HCT116 (cell line): Measurements from ENCODE around the gene MYOF. TPM values are rescaled to one million over a fixed set of nuclear protein-coding genes. Genes with fewer than 3 reads are reported as not detected.

Experiments used
- ATAC-seq: fragments of 200-7000 bp; cut with Tn5 transposase; 2 replicates; pipeline ENCODE4 v1.9.1; 2020; ENCODE audit warnings: mild to moderate bottlenecking, moderate library complexity
- BruUV-seq: library from RNA; stranded (reverse); fragments of 400-500 nt; replicated peaks from 2 replicates; lab custom pipeline; 2021; lab: Mats Ljungman, UMichigan
- CTCF ChIA-PET: fragments of 300-600 bp; sonication (Branson Sonifier 250); formaldehyde crosslinking; loops from one replicate; lab custom pipeline; 2021; ENCODE audit warnings: antibody characterized with exemption; lab: Charles Lee
- POLR2A ChIA-PET: fragments of 300-600, 350-600 bp; sonication (Branson Sonifier 250); formaldehyde crosslinking; loops from one replicate; lab custom pipeline; 2021; ENCODE audit warnings: antibody characterized with exemption; lab: Charles Lee
- RAD21 ChIA-PET, 2 experiments: fragments of 300-600 bp; sonication (Branson Sonifier 250); formaldehyde crosslinking; loops; one replicate each; lab custom pipeline; 2023; ENCODE audit warnings: low total read pairs in 2 of 2; ENCODE audit not compliant: uncharacterized antibody in 2 of 2, unreplicated experiment in 2 of 2, low non-redundant PET in 1 of 2; lab: Charles Lee
- DNase-seq: peaks from one replicate; pipeline ENCODE4 v3.0.0-alpha.2; 2010; ENCODE audit warnings: low read depth, low spot score
- H2AFZ ChIP-seq: fragments of 200-600 bp; shearing (Covaris generic), sonication (generic); 2 replicates; pipeline ENCODE4 v1.6.1; 2017; ENCODE audit warnings: low read depth, mixed run types, mixed read lengths, antibody characterized with exemption, low read length; ENCODE audit not compliant: poor library complexity, severe bottlenecking
- H3K27ac ChIP-seq: 2 replicates; pipeline ENCODE4 v1.5.1; 2012; ENCODE audit warnings: low read depth, low read length
- H3K27me3 ChIP-seq: fragments of 200-600 bp; sonication (generic); 2 replicates; pipeline ENCODE4 v1.6.1; 2016; ENCODE audit warnings: mixed run types, low read length, mixed read lengths; ENCODE audit not compliant: insufficient read depth
- H3K36me3 ChIP-seq, 2 experiments: fragments of 200-500 bp in 1 of 2; fragments of 200-600 bp in 1 of 2; sonication (Bioruptor generic) in 1 of 2; sonication (generic) in 1 of 2; 2 replicates each; pipeline versions ENCODE4 v1.5.1 to v1.6.1; 2014 to 2016; ENCODE audit warnings: low read length in 2 of 2, inconsistent platforms in 1 of 2, mixed read lengths in 1 of 2, mixed run types in 1 of 2; ENCODE audit not compliant: insufficient read depth in 2 of 2, control insufficient read depth in 1 of 2
- H3K4me1 ChIP-seq, 2 experiments: fragments of 200-600 bp in 1 of 2; sonication (generic) in 1 of 2; 2 replicates each; pipeline versions ENCODE4 v1.5.1 to v1.6.1; 2012 to 2017; ENCODE audit warnings: low read length in 2 of 2, inconsistent platforms in 1 of 2, mild to moderate bottlenecking in 1 of 2, mixed read lengths in 1 of 2, mixed run types in 1 of 2, moderate library complexity in 1 of 2; ENCODE audit not compliant: insufficient read depth in 2 of 2, control insufficient read depth in 1 of 2
- H3K4me2 ChIP-seq: fragments of 200-600 bp; sonication (generic); 2 replicates; pipeline ENCODE4 v1.6.1; 2017; ENCODE audit warnings: mixed run types, low read length, mixed read lengths
- H3K4me3 ChIP-seq, 2 experiments: fragments of 200-600 bp in 1 of 2; sonication (generic) in 1 of 2; replicated peaks in 1 of 2; 2 replicates each; pipeline ENCODE4 v1.5.1; 2011 to 2016; ENCODE audit warnings: low read length in 2 of 2, control low read depth in 1 of 2, low read depth in 1 of 2, mild to moderate bottlenecking in 1 of 2, mixed read lengths in 1 of 2, mixed run types in 1 of 2
- H3K79me2 ChIP-seq: fragments of 200-600 bp; sonication (generic); 2 replicates; pipeline ENCODE4 v1.6.1; 2017; ENCODE audit warnings: mild to moderate bottlenecking, mixed run types, low read length, moderate library complexity, mixed read lengths; ENCODE audit not compliant: insufficient read depth
- H3K9ac ChIP-seq: fragments of 200-600 bp; sonication (generic); 2 replicates; pipeline ENCODE4 v1.6.1; 2016; ENCODE audit warnings: low read length, mixed read lengths
- H3K9me2 ChIP-seq: fragments of 200-600 bp; sonication (generic), shearing (Covaris generic); 2 replicates; pipeline ENCODE4 v1.6.1; 2017; ENCODE audit warnings: mixed run types, mild to moderate bottlenecking, moderate library complexity; ENCODE audit not compliant: insufficient read depth
- H3K9me3 ChIP-seq, 2 experiments: fragments of 200-500 bp in 1 of 2; fragments of 200-600 bp in 1 of 2; sonication (Bioruptor generic) in 1 of 2; sonication (generic) in 1 of 2; 2 replicates each; pipeline ENCODE4 v1.6.1; 2014 to 2017; ENCODE audit warnings: low read length in 2 of 2, mixed read lengths in 2 of 2, inconsistent platforms in 1 of 2, low read depth in 1 of 2, mild to moderate bottlenecking in 1 of 2, mixed run types in 1 of 2, moderate library complexity in 1 of 2; ENCODE audit not compliant: control insufficient read depth in 1 of 2, insufficient read depth in 1 of 2
- H4K20me1 ChIP-seq: fragments of 200-600 bp; sonication (generic), shearing (Covaris generic); 2 replicates; pipeline ENCODE4 v1.6.1; 2017; ENCODE audit warnings: mixed run types, mild to moderate bottlenecking, moderate library complexity; ENCODE audit not compliant: insufficient read depth
- ATF3 ChIP-seq: IDR thresholded peaks from 2 replicates; pipeline ENCODE4 v1.6.1; 2012
- CBX3 ChIP-seq: IDR thresholded peaks from 2 replicates; pipeline ENCODE4 v1.6.1; 2012; ENCODE audit warnings: low read depth
- CEBPB ChIP-seq: IDR thresholded peaks from 2 replicates; pipeline ENCODE4 v1.6.1; 2012; ENCODE audit warnings: low read depth
- CTCF ChIP-seq, 3 experiments: fragments of 200-600 bp in 1 of 3; sonication (generic) in 1 of 3; IDR thresholded peaks in 2 of 3; conservative IDR thresholded peaks in 1 of 3; 2 replicates each; pipeline ENCODE4 v1.5.1; 2012 to 2017; ENCODE audit warnings: low read depth in 2 of 3, low read length in 2 of 3, antibody characterized with exemption in 1 of 3, borderline replicate concordance in 1 of 3, control low read depth in 1 of 3, mild to moderate bottlenecking in 1 of 3, mixed read lengths in 1 of 3, mixed run types in 1 of 3, moderate library complexity in 1 of 3; ENCODE audit not compliant: insufficient read depth in 1 of 3
- EGR1 ChIP-seq: IDR thresholded peaks from 2 replicates; pipeline ENCODE4 v1.6.1; 2012; ENCODE audit warnings: low read depth
- EZH2 ChIP-seq: fragments of 200-600 bp; sonication (generic); IDR thresholded peaks from 2 replicates; pipeline ENCODE4 v1.6.1; 2017; ENCODE audit warnings: antibody characterized with exemption, mixed run types
- EZH2phosphoT487 ChIP-seq: fragments of 200-600 bp; IDR thresholded peaks from 2 replicates; pipeline ENCODE4 v1.6.1; 2018; ENCODE audit warnings: antibody characterized with exemption, borderline replicate concordance
- FOSL1 ChIP-seq: IDR thresholded peaks from 2 replicates; pipeline ENCODE4 v1.6.1; 2012; ENCODE audit warnings: low read depth
- JUND ChIP-seq: IDR thresholded peaks from 2 replicates; pipeline ENCODE4 v1.6.1; 2012
- POLR2AphosphoS5 ChIP-seq: IDR thresholded peaks from 2 replicates; pipeline ENCODE4 v1.6.1; 2011; ENCODE audit warnings: mild to moderate bottlenecking, low read depth, low read length, moderate library complexity
- RAD21 ChIP-seq: IDR thresholded peaks from 2 replicates; pipeline ENCODE4 v1.6.1; 2012; ENCODE audit warnings: low read depth, mild to moderate bottlenecking
- REST ChIP-seq: IDR thresholded peaks from 2 replicates; pipeline ENCODE4 v1.6.1; 2012; ENCODE audit warnings: low read depth
- SIN3A ChIP-seq: IDR thresholded peaks from 2 replicates; pipeline ENCODE4 v1.6.1; 2012; ENCODE audit warnings: low read depth
- SRF ChIP-seq: IDR thresholded peaks from 2 replicates; pipeline ENCODE4 v1.6.1; 2012; ENCODE audit warnings: low read depth
- YY1 ChIP-seq: IDR thresholded peaks from 2 replicates; pipeline ENCODE4 v1.6.1; 2011; ENCODE audit warnings: low read length, low read depth, moderate library complexity, mild to moderate bottlenecking; ENCODE audit not compliant: insufficient replicate concordance; ENCODE audit errors: extremely low read depth
- ZFX ChIP-seq: fragments of 450-650 bp; IDR thresholded peaks from 2 replicates; pipeline ENCODE4 v1.6.1; 2017
- intact Hi-C: fragments of 100-400 bp; cut with micrococcal nuclease; formaldehyde crosslinking; loops from 2 replicates; pipeline ENCODE4 v1.10.0; 2022
- total RNA-seq: library from RNA; stranded (reverse); gene quantifications from one replicate; pipeline ENCODE4 v1.2.1, GENCODE V29; 2021; ENCODE audit not compliant: unreplicated experiment

MYOF gene
- total RNA-seq, 1 experiment from 2014 or later = 250 TPM

GRCh38 chr10:93342366-93342765 is 139.8 kb downstream of the MYOF start:
- H3K4me2 ChIP-seq = no peak overlapping the region
- no TSS peak for BruUV-seq
- no peak overlapping the region for H2AFZ ChIP-seq
- H3K27me3 ChIP-seq = no peaks in the 10 kb centered on the region
- no peak overlapping the region for H3K27ac ChIP-seq
- no peak overlapping the region for H3K9ac ChIP-seq
- no peak for DNase-seq
- H3K9me3 ChIP-seq = no peaks in the 10 kb centered on the region
- no peak overlapping the region for H3K4me3 ChIP-seq
- POLR2A ChIA-PET = no interaction called here
- RAD21 ChIA-PET = no interaction called here
- H3K36me3 ChIP-seq = peaks cover 55 to 84% of the 10 kb centered on the region in 2 experiments
- ATAC-seq = no peak
- H3K4me1 ChIP-seq = peaks cover 0 to 4% of the 10 kb centered on the region in 2 experiments; a peak in 1 of 4 replicates
- TF ChIP-seq YY1 (no peak), FOSL1 (no peak), CTCF (IDR thresholded peaks at IDR 0.05 in 2 of 3, conservative IDR thresholded peaks at IDR 0.05 in 1 of 3; ENCODE audit: borderline replicate concordance in 1 of 3, insufficient read depth in 1 of 3, low read depth in 2 of 3, low read length in 2 of 3) (no peak), EZH2phosphoT487 (no peak), EZH2 (no peak), SRF (no peak), POLR2AphosphoS5 (no peak)
- H3K9me2 ChIP-seq = no peaks in the 10 kb centered on the region
- CTCF ChIA-PET = no interaction called here
- intact Hi-C loops = no loop called here
- H3K79me2 ChIP-seq = no peaks in the 10 kb centered on the region; the same call in 1 of the 2 replicates
- H4K20me1 ChIP-seq = no peaks in the 10 kb centered on the region

- POLR2A ChIA-PET = no interaction called here
- no peak for DNase-seq
- Histone ChIP-seq H4K20me1 (0 out of 2 replicates have a peak, but pooled peaks cover 3% of the 10 kb centered on the region), H3K27me3 (no peaks in the 10 kb centered on the region), H2AFZ (no peak overlapping the region), H3K9ac (no peak overlapping the region), H3K4me3 (no peak overlapping the region), H3K27ac (no peak overlapping the region), H3K4me1 (peaks cover 21 to 44% of the 10 kb centered on the region in 2 experiments), H3K36me3 (peaks cover 42 to 72% of the 10 kb centered on the region in 2 experiments; a peak in 3 of 4 replicates), H3K79me2 (no peaks in the 10 kb centered on the region), H3K9me3 (no peaks in the 10 kb centered on the region), H3K9me2 (no peaks in the 10 kb centered on the region), H3K4me2 (no peak overlapping the region)
- ATAC-seq = no peak
- RAD21 ChIA-PET = no interaction called here
- CTCF ChIA-PET = interaction anchor here (0.8 to 1.0 kb wide), 2 partner anchors 16 kb away, joined by 3 to 4 read pairs; no protein-coding TSS in a partner anchor
- intact Hi-C loops = no loop called here
- no TSS peak for BruUV-seq
- TF ChIP-seq EZH2phosphoT487 (no peak), REST (no peak), EGR1 (no peak), JUND (no peak), RAD21 (no peak), ATF3 (no peak), SIN3A (no peak), POLR2AphosphoS5 (no peak), CEBPB (no peak), ZFX (no peak), CBX3 (no peak), YY1 (no peak)
These were observed 144.8 kb downstream of the MYOF start for GRCh38 chr10:93337309-93337721.
